Stimulated activated naive CD8-positive, alpha-beta T cell treated with anti-CD3 and anti-CD28 coated beads, Interleukin-15, Interleukin-2, amounts not matched to agents 100 U/mL and 50 U/mL, for 24 hours (primary cell): Measurements from ENCODE around the gene ZCCHC17.

Experiments used
- ATAC-seq: fragments of 150-1000 bp; cut with Tn5 transposase; one replicate; pipeline ENCODE4 v1.10.0; 2021
- DNase-seq: peaks from one replicate; pipeline ENCODE4 v3.0.0; 2021

ZCCHC17 gene

DNA sequence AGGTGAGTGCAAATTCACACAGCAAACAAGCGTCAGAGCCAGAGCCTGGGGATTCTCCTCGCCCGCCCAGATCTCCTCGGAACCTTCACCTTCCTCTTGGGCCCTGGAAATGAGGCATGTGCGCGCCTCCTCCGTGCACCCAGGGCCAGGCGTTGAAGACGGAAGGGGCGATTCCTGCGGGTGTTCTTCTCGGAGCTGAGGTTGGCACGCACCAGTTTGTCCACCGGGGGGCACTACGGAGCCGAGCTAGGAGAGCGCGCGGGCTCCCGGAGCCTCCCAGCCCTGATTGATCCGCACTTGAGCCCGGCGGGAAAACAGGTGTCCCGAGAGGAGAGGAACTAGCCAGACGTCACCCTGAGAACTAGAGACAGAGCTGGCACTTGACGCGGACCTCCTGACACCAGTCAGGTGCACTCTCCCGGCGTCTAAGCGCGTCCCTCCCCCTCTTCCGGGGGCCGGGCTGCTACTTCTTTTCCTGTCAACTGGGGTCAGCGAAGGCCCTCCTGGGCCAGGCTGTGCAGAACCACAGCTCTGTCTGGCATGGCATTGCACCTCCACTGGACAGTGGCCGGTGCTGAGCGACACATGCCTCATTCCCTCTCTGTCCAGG lies 97.9 kb downstream of the ZCCHC17 start:
- peak; percentile 94 for ATAC-seq
- peak; percentile 91 for DNase-seq

DNA sequence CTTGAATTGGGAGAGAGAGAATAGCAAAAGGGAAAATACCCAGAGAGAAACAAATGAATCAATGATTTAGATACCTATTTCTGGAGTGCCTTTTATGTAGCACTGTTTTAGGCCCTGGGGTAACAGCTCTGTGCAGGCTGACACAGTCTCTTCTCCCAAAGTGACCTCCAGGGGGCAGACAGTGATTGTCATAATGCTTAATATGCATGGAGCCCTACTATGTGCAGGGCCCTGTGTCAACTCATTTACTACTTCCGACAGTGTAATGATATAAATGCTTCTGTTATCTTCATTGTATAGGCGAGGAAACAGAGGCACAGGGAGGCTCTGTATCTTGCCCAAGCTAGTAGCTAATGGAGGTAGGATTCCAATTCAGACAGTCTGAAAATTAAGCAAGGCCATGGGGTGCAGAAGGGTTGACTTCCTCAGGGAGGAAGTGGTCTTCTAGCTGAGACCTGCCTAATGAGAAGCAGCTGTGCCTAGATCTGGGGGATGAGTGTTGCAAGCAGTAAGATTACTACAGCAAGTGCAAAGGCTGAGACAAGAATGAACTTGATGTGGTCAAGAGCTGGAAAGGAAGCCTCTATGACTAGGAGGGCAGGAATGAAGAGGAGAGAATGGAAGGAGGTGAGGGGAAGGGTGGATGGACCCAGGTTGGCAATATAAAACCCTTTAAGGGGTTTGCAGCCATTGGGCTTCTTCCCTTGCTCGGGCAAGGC lies 100.0 kb downstream of the ZCCHC17 start:
- no peak for ATAC-seq
- DNase-seq: no peak

- no peak for DNase-seq
- no peak for ATAC-seq
Measured at GRCh38 chr1:31397360-31398095, 100.7 kb downstream of the ZCCHC17 start.

- no peak for ATAC-seq
- DNase-seq: no peak
Measured at GRCh38 chr1:31398246-31398645, 101.4 kb downstream of the ZCCHC17 start.

DNA sequence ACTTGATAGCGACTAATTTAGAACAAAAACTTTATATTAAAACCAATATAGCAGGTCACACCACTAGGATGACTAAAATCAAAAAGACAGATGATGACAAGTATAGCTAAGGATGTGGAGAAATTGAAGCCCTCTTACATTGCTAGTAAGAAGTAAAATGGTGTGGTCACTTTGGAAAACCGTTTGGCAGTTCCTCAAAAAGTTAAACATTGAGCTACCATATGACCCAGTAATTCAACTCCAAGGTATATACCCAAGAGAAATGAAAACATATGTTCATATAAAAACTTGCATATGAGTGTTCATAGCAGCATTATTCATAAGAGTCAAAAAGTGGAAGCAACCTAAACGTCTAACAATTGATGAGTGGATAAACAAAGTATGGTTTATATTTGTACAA lies 103.1 kb downstream of the ZCCHC17 start:
- no peak for ATAC-seq
- no peak for DNase-seq

GRCh38 chr1:31400393-31400792 lies 103.6 kb downstream of the ZCCHC17 start:
- no peak for DNase-seq
- no peak for ATAC-seq

- no peak for DNase-seq
- ATAC-seq: no peak
Measured at GRCh38 chr1:31401241-31401640, 104.4 kb downstream of the ZCCHC17 start.

DNA sequence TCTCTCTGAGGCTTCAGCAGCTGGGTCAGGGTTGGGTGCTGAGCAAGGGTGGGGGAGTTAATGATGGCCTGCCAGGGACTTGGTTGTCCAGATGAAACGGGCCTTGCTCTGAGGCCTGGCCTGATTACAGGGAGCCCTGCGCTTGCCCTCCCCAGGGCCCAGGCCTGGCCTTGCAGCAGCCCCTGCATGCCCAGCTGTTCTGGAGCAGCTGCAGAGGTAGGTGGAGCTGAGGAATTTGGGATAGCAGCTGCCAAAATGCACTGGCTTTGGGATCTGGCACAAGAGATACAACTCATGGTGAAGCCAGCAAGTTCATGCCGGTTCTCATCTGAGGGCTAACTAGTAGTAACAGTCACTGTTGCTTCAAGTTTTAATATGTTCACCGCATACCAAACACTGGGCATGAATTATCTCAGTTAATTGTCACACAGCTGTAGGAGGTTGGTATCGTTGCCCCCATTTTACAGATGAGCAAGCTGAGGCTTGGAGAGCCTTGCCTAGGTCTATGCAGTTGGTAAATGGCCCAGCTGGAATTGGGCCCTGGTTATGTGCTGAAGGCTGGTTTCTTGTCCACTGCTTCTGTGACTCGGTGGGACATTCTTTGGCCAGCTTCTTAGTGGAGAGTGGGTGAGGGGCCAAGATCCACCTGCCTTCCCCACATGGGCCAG lies 108.9 kb downstream of the ZCCHC17 start:
- no peak for DNase-seq
- ATAC-seq: no peak

DNA sequence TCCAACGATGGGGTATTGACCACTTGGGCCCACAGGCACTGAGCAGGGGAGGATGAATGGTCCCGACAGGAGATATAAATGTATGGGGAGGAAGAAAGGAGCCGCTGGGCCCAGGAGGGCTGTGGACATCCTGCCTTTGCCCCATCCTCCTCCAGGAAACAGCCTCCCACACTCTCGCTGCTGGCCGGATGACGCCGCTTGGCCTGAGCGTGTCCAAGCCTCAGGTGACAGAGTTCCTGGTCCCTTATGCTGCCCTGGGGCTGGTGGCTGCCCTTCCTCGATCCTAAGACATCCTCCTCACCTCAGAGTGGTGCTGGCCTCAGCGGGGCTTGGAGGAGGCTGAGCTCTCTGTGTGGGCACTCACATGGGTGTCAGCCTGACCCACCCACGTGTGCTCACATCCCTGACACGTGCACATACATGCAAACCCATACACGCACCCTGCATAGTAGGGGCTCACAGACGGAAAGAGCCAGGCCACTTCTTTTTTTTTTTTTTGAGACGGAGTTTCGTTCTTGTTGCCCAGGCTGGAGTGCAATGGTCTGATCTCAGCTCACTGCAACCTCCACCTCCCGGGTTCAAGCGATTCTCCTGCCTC lies 110.3 kb downstream of the ZCCHC17 start:
- ATAC-seq (no peak), DNase-seq (no peak)

- DNase-seq (no peak), ATAC-seq (no peak)
Measured at GRCh38 chr1:31408788-31409318, 112.0 kb downstream of the ZCCHC17 start.

DNA sequence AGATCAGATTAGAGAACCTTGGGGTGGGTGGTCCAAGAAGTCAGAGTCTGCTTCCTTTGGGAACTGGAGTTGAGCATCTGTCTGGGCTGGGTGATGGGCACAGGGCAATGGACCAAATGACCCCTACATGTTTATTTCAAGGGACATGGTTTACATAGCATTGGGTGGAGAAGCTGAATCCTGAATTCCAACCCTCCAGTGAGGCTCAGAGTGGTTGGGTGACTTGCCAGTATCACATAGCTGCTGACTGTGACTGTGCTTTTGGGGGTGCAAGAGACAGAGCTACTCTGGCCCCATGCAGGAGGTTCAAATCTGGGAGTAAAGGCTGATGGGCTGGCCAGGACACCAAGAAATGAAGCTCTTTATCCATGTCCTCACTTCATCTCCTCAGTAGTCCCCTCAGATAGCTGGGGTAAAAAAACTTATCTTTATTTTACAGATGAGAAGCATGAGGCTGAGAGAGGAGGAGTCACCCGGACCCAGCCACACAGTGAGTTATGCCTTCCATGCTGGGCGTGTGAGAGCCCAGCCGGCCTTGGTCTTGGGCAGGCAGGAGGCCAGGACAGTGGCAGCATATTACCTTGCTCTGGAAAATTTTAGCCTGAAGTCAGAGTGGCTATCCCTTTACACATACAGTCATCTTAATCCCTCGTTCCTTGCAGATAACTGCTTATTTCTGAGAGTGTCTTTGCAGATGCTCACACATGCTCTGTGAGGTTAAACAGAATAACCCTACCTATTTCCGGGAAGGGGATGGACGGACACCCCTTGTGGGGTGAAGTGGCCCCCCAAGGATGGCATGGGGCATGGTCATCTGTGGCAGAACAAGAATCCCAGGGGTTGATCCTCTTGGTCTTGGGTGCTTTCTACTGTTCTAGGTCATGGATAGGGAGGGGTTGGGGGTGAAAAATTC lies 113.4 kb downstream of the ZCCHC17 start:
- ATAC-seq: no peak
- no peak for DNase-seq

GRCh38 chr1:31410871-31411270 lies 114.0 kb downstream of the ZCCHC17 start:
- no peak for ATAC-seq
- no peak for DNase-seq

DNA sequence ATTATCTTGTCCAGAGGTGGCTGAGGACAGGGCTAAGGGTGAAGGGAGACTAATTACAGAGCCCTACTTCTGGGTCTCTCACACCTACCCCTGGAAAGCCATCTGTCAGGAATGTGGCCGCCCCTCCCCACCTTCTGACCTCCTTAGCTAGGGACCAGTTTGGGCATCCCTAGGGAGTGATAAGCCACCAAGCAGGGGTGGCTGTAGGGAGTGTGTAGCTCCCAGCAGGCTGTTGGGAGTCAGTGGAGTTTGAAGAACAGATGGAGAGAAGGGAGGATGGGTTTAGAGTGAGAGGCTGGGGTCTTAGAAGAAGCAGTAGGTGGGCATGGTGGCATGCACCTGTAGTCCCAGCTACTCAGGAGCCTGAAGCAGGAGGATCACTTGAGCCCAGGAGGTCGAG lies 115.4 kb downstream of the ZCCHC17 start:
- no peak for DNase-seq
- ATAC-seq: no peak

DNA sequence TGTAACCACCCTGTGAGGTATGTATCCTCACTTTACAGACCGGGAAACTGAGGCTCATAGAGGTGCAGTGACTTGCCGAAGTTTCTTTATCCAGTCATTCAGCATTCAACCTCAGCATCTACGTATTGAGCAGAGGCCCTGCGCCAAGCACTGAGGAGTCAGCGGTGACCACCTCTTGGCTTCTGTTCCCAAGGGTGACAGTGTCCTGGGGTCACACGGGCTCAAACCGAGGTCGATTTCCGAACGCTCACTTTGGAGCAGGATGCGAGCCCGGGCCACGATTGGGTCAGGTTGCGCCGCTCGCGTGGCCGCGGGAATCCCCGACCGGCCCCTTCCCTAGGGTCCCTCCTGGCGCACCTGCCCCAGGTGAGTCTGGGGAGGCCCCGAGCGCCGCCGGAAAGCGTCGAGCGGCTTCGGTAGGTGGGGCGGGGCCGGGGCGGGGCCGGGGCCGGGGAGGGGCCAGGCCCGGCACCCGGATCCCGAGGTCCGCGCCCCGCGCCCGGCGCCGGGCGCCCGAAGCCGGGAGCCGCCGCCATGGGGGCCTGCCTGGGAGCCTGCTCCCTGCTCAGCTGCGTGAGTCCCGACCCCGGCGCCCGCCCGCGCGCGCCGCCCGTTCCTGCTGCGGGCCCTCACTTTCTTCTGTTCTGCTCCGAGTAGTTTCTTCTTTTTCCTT lies 116.0 kb downstream of the ZCCHC17 start, which contains the start of gene SERINC2:
SERINC2 (plus strand) TSS at position 482 of the 673 bp plus-strand sequence; CDS start at position 535, 53 bp downstream.
- peak; percentile 17 for DNase-seq
- peak; percentile 33 for ATAC-seq

GRCh38 chr1:31413405-31414001 lies 116.7 kb downstream of the ZCCHC17 start:
- ATAC-seq (peak; percentile 34), DNase-seq (peak; percentile 19)
